ENCODE results near the gene TMEM151B. TPM values are rescaled to one million over a fixed set of nuclear protein-coding genes. Genes with fewer than 3 reads are reported as not detected.

TMEM151B gene
- under 1 TPM; 0.05 to 0.19 TPM for total RNA-seq

- Mint-ChIP-seq H3K4me3 (peak within 1 kb of the TSS; percentile 55), H3K27ac (no peak within 1 kb of the TSS), H3K4me1 (peaks cover 12% of the 10 kb centered on the region), H3K36me3 (ENCODE audit: low read depth) (peaks cover under 1% of the 10 kb centered on the region), H3K9me3 (no peaks in the 10 kb centered on the region), H3K27me3 (peaks cover 48% of the 10 kb centered on the region)
- no peak for ATAC-seq (replicated peaks)
These were observed at the start of gene TMEM151B for GRCh38 chr6:44269921-44270525. Gene TMEM151B (plus strand): TSS chr6:44270450. CDS start chr6:44270743, 293 bp downstream.

- peaks cover 3% of the 10 kb centered on the region for H3K27me3 Mint-ChIP-seq
- H3K9me3 Mint-ChIP-seq, result no peaks in the 10 kb centered on the region
- H3K27ac Mint-ChIP-seq, result peak overlapping the region; percentile 8
- H3K36me3 Mint-ChIP-seq (ENCODE audit: low read depth), result peaks cover 8% of the 10 kb centered on the region
- H3K4me3 Mint-ChIP-seq, result peak overlapping the region; percentile 1
- peaks cover 16% of the 10 kb centered on the region for H3K4me1 Mint-ChIP-seq
- ATAC-seq (replicated peaks), result no peak
These were observed 49.3 kb upstream of the TMEM151B start for GRCh38 chr6:44220913-44221290.

GRCh38 chr6:44221291-44221960 is 48.8 kb upstream of the TMEM151B start:
- H3K9me3 Mint-ChIP-seq, result no peaks in the 10 kb centered on the region
- H3K27ac Mint-ChIP-seq, result peak overlapping the region; percentile 8
- peak; percentile 67 for ATAC-seq (replicated peaks)
- peak overlapping the region; percentile 1 for H3K4me3 Mint-ChIP-seq
- peaks cover 16% of the 10 kb centered on the region for H3K4me1 Mint-ChIP-seq
- peaks cover 8% of the 10 kb centered on the region for H3K36me3 Mint-ChIP-seq (ENCODE audit: low read depth)
- peaks cover 3% of the 10 kb centered on the region for H3K27me3 Mint-ChIP-seq

- Mint-ChIP-seq H3K4me3 (peak overlapping the region; percentile 1), H3K27me3 (no peaks in the 10 kb centered on the region), H3K27ac (no peak overlapping the region), H3K9me3 (no peaks in the 10 kb centered on the region), H3K4me1 (peaks cover 16% of the 10 kb centered on the region), H3K36me3 (ENCODE audit: low read depth) (peaks cover 8% of the 10 kb centered on the region)
- ATAC-seq (replicated peaks), result no peak
These were observed 48.3 kb upstream of the TMEM151B start for GRCh38 chr6:44221961-44222335.

GRCh38 chr6:44222486-44223318 is 47.5 kb upstream of the TMEM151B start:
- H3K27ac Mint-ChIP-seq, result peak overlapping the region; percentile 42
- H3K9me3 Mint-ChIP-seq, result no peaks in the 10 kb centered on the region
- peaks cover 16% of the 10 kb centered on the region for H3K4me1 Mint-ChIP-seq
- H3K27me3 Mint-ChIP-seq, result no peaks in the 10 kb centered on the region
- peaks cover 8% of the 10 kb centered on the region for H3K36me3 Mint-ChIP-seq (ENCODE audit: low read depth)
- H3K4me3 Mint-ChIP-seq, result peak overlapping the region; percentile 92
- ATAC-seq (replicated peaks), result peak; percentile 26

DNA sequence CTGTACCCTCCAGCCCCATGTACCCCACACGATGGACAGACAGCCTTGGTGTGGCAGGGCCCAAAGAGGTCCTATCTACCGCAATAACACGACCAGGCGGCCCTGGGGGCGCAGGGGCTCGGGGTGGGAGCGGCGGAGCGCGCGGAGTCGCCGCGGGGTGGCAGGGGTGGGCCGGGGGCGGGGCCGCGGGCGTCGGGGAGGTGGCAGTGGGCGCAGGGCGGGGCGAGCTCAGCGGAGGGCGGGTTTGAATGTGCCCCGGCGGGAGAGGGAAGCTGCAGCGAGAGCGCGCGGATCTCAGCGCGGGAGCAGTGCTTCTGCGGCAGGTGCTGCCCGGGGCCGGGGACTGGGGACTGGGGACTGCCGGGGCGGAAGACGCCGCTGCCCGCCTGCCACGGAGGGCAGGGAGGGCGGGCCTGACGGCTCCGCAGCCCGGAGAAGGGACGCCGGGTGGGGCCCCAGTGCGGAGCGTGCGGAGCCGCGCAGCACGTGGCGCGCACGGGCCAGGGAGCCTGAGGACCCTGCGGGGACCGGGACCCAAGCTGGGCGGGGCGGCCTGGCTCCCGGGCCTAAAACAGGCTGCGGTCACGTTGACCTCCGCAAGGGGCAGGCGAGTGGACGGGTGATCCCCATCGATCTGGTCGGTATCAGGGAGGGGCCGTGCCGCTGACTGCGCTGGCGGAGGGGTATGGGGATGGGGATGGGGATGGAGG is 46.8 kb upstream of the TMEM151B start, which contains the start of gene SLC29A1:
TSS of gene SLC29A1 (plus strand) at position 277 of the 710 bp plus-strand sequence. CDS start 3,719 bp downstream, outside the sequence.
- peaks cover 8% of the 10 kb centered on the region for H3K36me3 Mint-ChIP-seq (ENCODE audit: low read depth)
- H3K4me1 Mint-ChIP-seq, result peaks cover 16% of the 10 kb centered on the region
- H3K4me3 Mint-ChIP-seq, result peak within 1 kb of the TSS; percentile 92
- peak; percentile 77 for ATAC-seq (replicated peaks)
- peak within 1 kb of the TSS; percentile 80 for H3K27ac Mint-ChIP-seq
- no peaks in the 10 kb centered on the region for H3K9me3 Mint-ChIP-seq
- no peaks in the 10 kb centered on the region for H3K27me3 Mint-ChIP-seq

- peak; percentile 22 for ATAC-seq (replicated peaks)
- peak overlapping the region; percentile 80 for H3K27ac Mint-ChIP-seq
- no peaks in the 10 kb centered on the region for H3K9me3 Mint-ChIP-seq
- peaks cover 16% of the 10 kb centered on the region for H3K4me1 Mint-ChIP-seq
- H3K36me3 Mint-ChIP-seq (ENCODE audit: low read depth), result peaks cover 16% of the 10 kb centered on the region
- H3K4me3 Mint-ChIP-seq, result peak overlapping the region; percentile 92
- H3K27me3 Mint-ChIP-seq, result no peaks in the 10 kb centered on the region
These were observed 46.0 kb upstream of the TMEM151B start for GRCh38 chr6:44224029-44224964.

GRCh38 chr6:44224965-44225305 is 45.3 kb upstream of the TMEM151B start:
- no peaks in the 10 kb centered on the region for H3K9me3 Mint-ChIP-seq
- ATAC-seq (replicated peaks), result no peak
- H3K27ac Mint-ChIP-seq, result peak overlapping the region; percentile 80
- peak overlapping the region; percentile 92 for H3K4me3 Mint-ChIP-seq
- peaks cover 22% of the 10 kb centered on the region for H3K36me3 Mint-ChIP-seq (ENCODE audit: low read depth)
- H3K4me1 Mint-ChIP-seq, result peaks cover 16% of the 10 kb centered on the region
- no peaks in the 10 kb centered on the region for H3K27me3 Mint-ChIP-seq

GRCh38 chr6:44225579-44226325 is 44.5 kb upstream of the TMEM151B start:
- H3K27me3 Mint-ChIP-seq, result no peaks in the 10 kb centered on the region
- no peak overlapping the region for H3K27ac Mint-ChIP-seq
- peaks cover 16% of the 10 kb centered on the region for H3K4me1 Mint-ChIP-seq
- no peak for ATAC-seq (replicated peaks)
- peak overlapping the region; percentile 92 for H3K4me3 Mint-ChIP-seq
- H3K36me3 Mint-ChIP-seq (ENCODE audit: low read depth), result peaks cover 30% of the 10 kb centered on the region
- no peaks in the 10 kb centered on the region for H3K9me3 Mint-ChIP-seq

GRCh38 chr6:44226368-44227147 is 43.7 kb upstream of the TMEM151B start:
- Mint-ChIP-seq H3K27me3 (no peaks in the 10 kb centered on the region), H3K4me1 (peaks cover 16% of the 10 kb centered on the region), H3K9me3 (no peaks in the 10 kb centered on the region), H3K36me3 (ENCODE audit: low read depth) (peaks cover 38% of the 10 kb centered on the region), H3K27ac (no peak overlapping the region), H3K4me3 (no peak overlapping the region)
- ATAC-seq (replicated peaks), result no peak

- H3K36me3 Mint-ChIP-seq (ENCODE audit: low read depth), result peaks cover 45% of the 10 kb centered on the region
- peaks cover 16% of the 10 kb centered on the region for H3K4me1 Mint-ChIP-seq
- no peaks in the 10 kb centered on the region for H3K27me3 Mint-ChIP-seq
These were observed 43.0 kb upstream of the TMEM151B start for GRCh38 chr6:44227148-44227793.

GRCh38 chr6:44228031-44228430 is 42.2 kb upstream of the TMEM151B start:
- Mint-ChIP-seq H3K36me3 (ENCODE audit: low read depth) (peaks cover 53% of the 10 kb centered on the region), H3K9me3 (no peaks in the 10 kb centered on the region), H3K27me3 (no peaks in the 10 kb centered on the region), H3K27ac (no peak overlapping the region), H3K4me1 (peaks cover 12% of the 10 kb centered on the region), H3K4me3 (no peak overlapping the region)
- ATAC-seq (replicated peaks), result no peak

More at GRCh38 chr6:44227148-44227793, 43.0 kb upstream of the TMEM151B start:
- Mint-ChIP-seq H3K27ac (no peak overlapping the region), H3K4me3 (no peak overlapping the region), H3K9me3 (no peaks in the 10 kb centered on the region)
- ATAC-seq (replicated peaks), result no peak

Data from activated T-helper 17 cell treated with anti-CD3 and anti-CD28 coated beads, Interleukin-2, amount 50 U/mL, for 72 hours (primary cell).